Epithelial cell of esophagus (primary cell): Measurements from ENCODE around the gene JADE1.

ENCODE experiments used
- DNase-seq: peaks from one replicate; pipeline ENCODE4 v3.0.0; 2010; ENCODE audit warnings: low read depth
- H3K4me3 ChIP-seq: 2 replicates; pipeline ENCODE4 v1.5.1; 2011; ENCODE audit warnings: mild to moderate bottlenecking, low read length, control low read depth
- TF ChIP-seq, protein P1 (sequence below): IDR thresholded peaks from 2 replicates; pipeline ENCODE4 v1.5.1; 2011; ENCODE audit warnings: low read depth, mild to moderate bottlenecking, low read length, control low read depth, inconsistent platforms; ENCODE audit not compliant: insufficient read depth; ENCODE audit errors: missing control alignments

The JADE1 gene

GRCh38 chr4:128831531-128832242 lies 22.2 kb downstream of the JADE1 start:
- TF ChIP-seq, protein P1, sequence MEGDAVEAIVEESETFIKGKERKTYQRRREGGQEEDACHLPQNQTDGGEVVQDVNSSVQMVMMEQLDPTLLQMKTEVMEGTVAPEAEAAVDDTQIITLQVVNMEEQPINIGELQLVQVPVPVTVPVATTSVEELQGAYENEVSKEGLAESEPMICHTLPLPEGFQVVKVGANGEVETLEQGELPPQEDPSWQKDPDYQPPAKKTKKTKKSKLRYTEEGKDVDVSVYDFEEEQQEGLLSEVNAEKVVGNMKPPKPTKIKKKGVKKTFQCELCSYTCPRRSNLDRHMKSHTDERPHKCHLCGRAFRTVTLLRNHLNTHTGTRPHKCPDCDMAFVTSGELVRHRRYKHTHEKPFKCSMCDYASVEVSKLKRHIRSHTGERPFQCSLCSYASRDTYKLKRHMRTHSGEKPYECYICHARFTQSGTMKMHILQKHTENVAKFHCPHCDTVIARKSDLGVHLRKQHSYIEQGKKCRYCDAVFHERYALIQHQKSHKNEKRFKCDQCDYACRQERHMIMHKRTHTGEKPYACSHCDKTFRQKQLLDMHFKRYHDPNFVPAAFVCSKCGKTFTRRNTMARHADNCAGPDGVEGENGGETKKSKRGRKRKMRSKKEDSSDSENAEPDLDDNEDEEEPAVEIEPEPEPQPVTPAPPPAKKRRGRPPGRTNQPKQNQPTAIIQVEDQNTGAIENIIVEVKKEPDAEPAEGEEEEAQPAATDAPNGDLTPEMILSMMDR: no peak
- no peak overlapping the region for H3K4me3 ChIP-seq
- DNase-seq: no peak

GRCh38 chr4:128832243-128832625 lies 22.7 kb downstream of the JADE1 start:
- no peak for DNase-seq
- TF ChIP-seq, protein P1: no peak

GRCh38 chr4:128835498-128836222 lies 26.2 kb downstream of the JADE1 start:
- no peak overlapping the region for H3K4me3 ChIP-seq
- TF ChIP-seq, protein P1: no peak
- DNase-seq: no peak

More at GRCh38 chr4:128832243-128832625, 22.7 kb downstream of the JADE1 start:
- H3K4me3 ChIP-seq: no peak overlapping the region

DNA sequence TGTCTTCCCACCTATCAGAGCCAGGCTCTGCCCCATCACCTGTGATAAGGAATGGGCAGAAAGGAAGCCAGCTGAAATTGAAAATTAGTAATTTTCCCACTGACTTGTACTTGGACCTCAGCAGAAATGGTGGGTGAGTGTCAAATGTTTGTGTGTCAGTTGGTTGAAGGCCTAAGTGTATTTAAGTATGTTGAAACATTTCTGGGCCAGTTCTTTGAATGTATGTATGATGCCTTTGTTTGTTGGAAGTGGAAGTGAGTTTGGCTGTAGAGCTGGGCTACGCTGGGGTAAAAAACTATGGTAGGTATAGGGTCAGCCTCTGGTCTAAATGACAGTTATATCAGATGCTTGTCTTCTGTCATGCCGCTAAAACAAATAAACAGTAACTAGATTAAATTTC lies 27.7 kb downstream of the JADE1 start:
- DNase-seq: no peak
- H3K4me3 ChIP-seq: no peak overlapping the region
- TF ChIP-seq, protein P1: no peak

- DNase-seq: no peak
- TF ChIP-seq, protein P1: no peak
- no peak overlapping the region for H3K4me3 ChIP-seq
Observed at GRCh38 chr4:128837679-128838078, 28.2 kb downstream of the JADE1 start.

- DNase-seq: no peak
- TF ChIP-seq, protein P1: no peak
- H3K4me3 ChIP-seq: no peak overlapping the region
Observed at GRCh38 chr4:128840711-128841318, 31.3 kb downstream of the JADE1 start.
